H9 (cell line): Measurements from ENCODE around the gene SKIC2. TPM values are rescaled to one million over a fixed set of nuclear protein-coding genes. Genes with fewer than 3 reads are reported as not detected.
A peak's percentile ranks its signal among the peaks of the same experiment; 100 is the strongest.

Experiments
- DNase-seq: peaks from one replicate; pipeline ENCODE4 v3.0.0-alpha.2; 2017
- H2AFZ ChIP-seq: one replicate; pipeline ENCODE4 v1.6.1; 2013; ENCODE audit warnings: mild to moderate bottlenecking, low read length, control low read depth, moderate library complexity
- H2AK5ac ChIP-seq: 2 replicates; pipeline ENCODE4 v1.6.1; 2013; ENCODE audit warnings: low read length, control low read depth, mixed read lengths; ENCODE audit not compliant: insufficient read length
- H2BK120ac ChIP-seq: one replicate; pipeline ENCODE4 v1.6.1; 2013; ENCODE audit warnings: low read depth, mild to moderate bottlenecking, low read length, control low read depth, inconsistent platforms; ENCODE audit not compliant: poor library complexity, severe bottlenecking
- H2BK12ac ChIP-seq: 2 replicates; pipeline ENCODE4 v1.6.1; 2013; ENCODE audit warnings: low read length, control low read depth, mixed read lengths, low read depth; ENCODE audit not compliant: insufficient read length
- H2BK15ac ChIP-seq: 2 replicates; pipeline ENCODE4 v1.6.1; 2013; ENCODE audit warnings: low read depth, low read length, control low read depth
- H2BK20ac ChIP-seq: one replicate; pipeline ENCODE4 v1.6.1; 2013; ENCODE audit warnings: low read depth, mild to moderate bottlenecking, low read length, control low read depth, inconsistent platforms; ENCODE audit not compliant: poor library complexity, severe bottlenecking
- H2BK5ac ChIP-seq: 2 replicates; pipeline ENCODE4 v1.6.1; 2013; ENCODE audit warnings: low read length, control low read depth, mixed read lengths; ENCODE audit not compliant: insufficient read length
- H3K14ac ChIP-seq: 2 replicates; pipeline ENCODE4 v1.6.1; 2013; ENCODE audit warnings: low read length, control low read depth; ENCODE audit not compliant: insufficient read depth
- H3K18ac ChIP-seq: 2 replicates; pipeline ENCODE4 v1.6.1; 2013; ENCODE audit warnings: low read depth, mild to moderate bottlenecking, mixed read lengths, low read length, control low read depth; ENCODE audit not compliant: insufficient read length
- H3K23ac ChIP-seq: 2 replicates; pipeline ENCODE4 v1.6.1; 2013; ENCODE audit warnings: low read length, control low read depth, mixed read lengths, low read depth; ENCODE audit not compliant: insufficient read length
- H3K23me2 ChIP-seq: 2 replicates; pipeline ENCODE4 v1.6.1; 2013; ENCODE audit warnings: low read depth, mild to moderate bottlenecking, mixed read lengths, low read length, control low read depth; ENCODE audit not compliant: insufficient read length, poor library complexity, severe bottlenecking
- H3K27ac ChIP-seq: 2 replicates; pipeline ENCODE4 v1.5.1; 2013; ENCODE audit warnings: low read length, control low read depth, mixed read lengths, low read depth; ENCODE audit not compliant: insufficient read length
- H3K27me3 ChIP-seq: 2 replicates; pipeline ENCODE4 v1.6.1; 2013; ENCODE audit warnings: low read length, control low read depth, inconsistent platforms; ENCODE audit not compliant: insufficient read depth
- H3K4ac ChIP-seq: 2 replicates; pipeline ENCODE4 v1.6.1; 2013; ENCODE audit warnings: low read depth, mild to moderate bottlenecking, control low read depth, inconsistent platforms, low read length, moderate library complexity
- H3K4me1 ChIP-seq: 2 replicates; pipeline ENCODE4 v1.6.1; 2013; ENCODE audit warnings: low read length, control low read depth, inconsistent platforms; ENCODE audit not compliant: insufficient read depth
- H3K4me2 ChIP-seq: 2 replicates; pipeline ENCODE4 v1.6.1; 2013; ENCODE audit warnings: low read length, control low read depth, mixed read lengths; ENCODE audit not compliant: insufficient read length, insufficient read depth
- H3K56ac ChIP-seq: 2 replicates; pipeline ENCODE4 v1.6.1; 2013; ENCODE audit warnings: low read depth, mild to moderate bottlenecking, mixed read lengths, low read length, control low read depth; ENCODE audit not compliant: insufficient read length
- H3K79me1 ChIP-seq: 2 replicates; pipeline ENCODE4 v1.6.1; 2013; ENCODE audit warnings: low read depth, mild to moderate bottlenecking, moderate library complexity, low read length, control low read depth, inconsistent platforms; ENCODE audit not compliant: insufficient read depth, poor library complexity, severe bottlenecking
- H3K79me2 ChIP-seq: 2 replicates; pipeline ENCODE4 v1.6.1; 2013; ENCODE audit warnings: low read length, control low read depth, inconsistent platforms; ENCODE audit not compliant: insufficient read depth
- H3K9ac ChIP-seq: 2 replicates; pipeline ENCODE4 v1.6.1; 2013; ENCODE audit warnings: low read length, control low read depth, mixed read lengths; ENCODE audit not compliant: insufficient read length; ENCODE audit errors: extremely low read depth
- H3K9me3 ChIP-seq: one replicate; pipeline ENCODE4 v1.6.1; 2013; ENCODE audit warnings: low read depth, low read length, inconsistent platforms; ENCODE audit not compliant: control insufficient read depth
- H3T11ph ChIP-seq: one replicate; pipeline ENCODE4 v1.6.1; 2013; ENCODE audit warnings: mild to moderate bottlenecking, low read length, control low read depth, inconsistent platforms
- H4K20me1 ChIP-seq: one replicate; pipeline ENCODE4 v1.6.1; 2013; ENCODE audit not compliant: control insufficient read depth, insufficient read length, insufficient read depth
- H4K5ac ChIP-seq: 2 replicates; pipeline ENCODE4 v1.6.1; 2013; ENCODE audit warnings: low read depth, mild to moderate bottlenecking, mixed read lengths, low read length, control low read depth; ENCODE audit not compliant: insufficient read length
- H4K8ac ChIP-seq: replicated peaks from 2 replicates; pipeline ENCODE4 v1.6.1; 2013; ENCODE audit warnings: low read length, control low read depth, mixed read lengths, low read depth; ENCODE audit not compliant: insufficient read length
- H4K91ac ChIP-seq: 2 replicates; pipeline ENCODE4 v1.6.1; 2013; ENCODE audit warnings: low read depth, mild to moderate bottlenecking, moderate library complexity, mixed read lengths, low read length, control low read depth; ENCODE audit not compliant: insufficient read length
- H3K27ac Mint-ChIP-seq, 3 experiments: 2 replicates in 2 of 3; 3 replicates in 1 of 3; pipeline ENCODE4 v1.8.0; 2020 to 2021; ENCODE audit warnings: mixed read lengths in 3 of 3, mild to moderate bottlenecking in 1 of 3, moderate library complexity in 1 of 3
- H3K27me3 Mint-ChIP-seq: 2 replicates; pipeline ENCODE4 v1.8.0; 2021; ENCODE audit warnings: low read depth, mild to moderate bottlenecking, moderate library complexity, mixed read lengths
- H3K36me3 Mint-ChIP-seq, 3 experiments: 2 replicates in 2 of 3; 3 replicates in 1 of 3; pipeline ENCODE4 v1.8.0; 2020 to 2021; ENCODE audit warnings: low read depth in 3 of 3, mixed read lengths in 3 of 3; ENCODE audit not compliant: insufficient read depth in 1 of 3
- H3K4me1 Mint-ChIP-seq, 2 experiments: 2 replicates each; pipeline ENCODE4 v1.8.0; 2020; ENCODE audit warnings: mixed read lengths in 2 of 2
- H3K4me3 Mint-ChIP-seq, 2 experiments: 2 replicates in 1 of 2; 3 replicates in 1 of 2; pipeline ENCODE4 v1.8.0; 2020 to 2021; ENCODE audit warnings: mild to moderate bottlenecking in 2 of 2, mixed read lengths in 2 of 2, moderate library complexity in 1 of 2
- H3K9me3 Mint-ChIP-seq, 2 experiments: 2 replicates in 1 of 2; 3 replicates in 1 of 2; pipeline ENCODE4 v1.8.0; 2020; ENCODE audit warnings: mild to moderate bottlenecking in 2 of 2, mixed read lengths in 2 of 2, moderate library complexity in 1 of 2
- WGBS: extraction: QIAGEN DNeasy Blood & Tissue Kit; methylation state at CpG from one replicate; pipeline ENCODE4 v1.1.7; 2013; ENCODE audit warnings: missing lambda C conversion rate, low lambda C conversion rate, mixed read lengths; ENCODE audit not compliant: insufficient read length; ENCODE audit errors: extremely low coverage; 5-methylcytosine and 5-hydroxymethylcytosine counted together
- total RNA-seq: library from RNA; stranded (reverse); gene quantifications from 2 replicates; pipeline ENCODE4 v1.2.1, GENCODE V29; 2021
- TF ChIP-seq, protein P1 (sequence below): fragments of 200-600 bp; sonication (generic); conservative IDR thresholded peaks from 3 replicates; pipeline ENCODE4 v1.8.0; 2021; ENCODE audit warnings: antibody characterized with exemption, mild to moderate bottlenecking

The SKIC2 gene
- total RNA-seq, 1 experiment from 2014 or later = 86.2 TPM

DNA sequence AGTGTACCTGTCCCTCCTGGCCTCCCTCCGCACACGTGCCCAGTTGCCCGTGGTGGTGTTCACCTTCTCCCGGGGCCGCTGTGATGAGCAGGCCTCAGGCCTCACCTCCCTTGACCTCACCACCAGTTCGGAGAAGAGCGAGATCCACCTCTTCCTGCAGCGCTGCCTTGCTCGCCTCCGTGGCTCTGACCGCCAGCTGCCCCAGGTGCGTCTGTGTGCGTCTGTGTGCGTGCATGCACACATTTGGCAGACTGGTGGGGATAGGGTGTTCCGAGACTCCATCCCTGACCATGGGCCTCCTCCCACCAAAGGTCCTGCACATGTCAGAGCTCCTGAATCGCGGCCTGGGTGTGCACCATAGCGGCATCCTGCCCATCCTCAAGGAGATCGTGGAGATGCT, 4.9 kb downstream of the SKIC2 start:
- H3K36me3 Mint-ChIP-seq = peaks cover 38 to 84% (median 84%) of the 10 kb centered on the region in 3 experiments; a peak in 6 of 7 replicates

More for the DNA sequence above, 4.9 kb downstream of the SKIC2 start:
- H3K9me3 ChIP-seq = no peaks in the 10 kb centered on the region
- H3K79me2 ChIP-seq = no peaks in the 10 kb centered on the region
- H3K4me2 ChIP-seq = no peak overlapping the region
- no peak overlapping the region for H2BK12ac ChIP-seq
- H2BK15ac ChIP-seq = no peak overlapping the region
- H3K23ac ChIP-seq = no peak overlapping the region
- no peak overlapping the region for H3K14ac ChIP-seq
- TF ChIP-seq, protein P1, sequence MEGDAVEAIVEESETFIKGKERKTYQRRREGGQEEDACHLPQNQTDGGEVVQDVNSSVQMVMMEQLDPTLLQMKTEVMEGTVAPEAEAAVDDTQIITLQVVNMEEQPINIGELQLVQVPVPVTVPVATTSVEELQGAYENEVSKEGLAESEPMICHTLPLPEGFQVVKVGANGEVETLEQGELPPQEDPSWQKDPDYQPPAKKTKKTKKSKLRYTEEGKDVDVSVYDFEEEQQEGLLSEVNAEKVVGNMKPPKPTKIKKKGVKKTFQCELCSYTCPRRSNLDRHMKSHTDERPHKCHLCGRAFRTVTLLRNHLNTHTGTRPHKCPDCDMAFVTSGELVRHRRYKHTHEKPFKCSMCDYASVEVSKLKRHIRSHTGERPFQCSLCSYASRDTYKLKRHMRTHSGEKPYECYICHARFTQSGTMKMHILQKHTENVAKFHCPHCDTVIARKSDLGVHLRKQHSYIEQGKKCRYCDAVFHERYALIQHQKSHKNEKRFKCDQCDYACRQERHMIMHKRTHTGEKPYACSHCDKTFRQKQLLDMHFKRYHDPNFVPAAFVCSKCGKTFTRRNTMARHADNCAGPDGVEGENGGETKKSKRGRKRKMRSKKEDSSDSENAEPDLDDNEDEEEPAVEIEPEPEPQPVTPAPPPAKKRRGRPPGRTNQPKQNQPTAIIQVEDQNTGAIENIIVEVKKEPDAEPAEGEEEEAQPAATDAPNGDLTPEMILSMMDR = no peak
- no peak overlapping the region for H4K5ac ChIP-seq
- no peaks in the 10 kb centered on the region for H3K27me3 ChIP-seq
- Mint-ChIP-seq H3K4me1 (peaks cover 8 to 10% of the 10 kb centered on the region in 2 experiments), H3K27ac (peak overlapping the region in 1 of 3 experiments; percentile 20; a peak in 1 of 7 replicates), H3K4me3 (no peak overlapping the region), H3K27me3 (no peaks in the 10 kb centered on the region; the same call in 1 of the 2 replicates), H3K9me3 (no peaks in the 10 kb centered on the region; a peak in 1 of 5 replicates)
- no peak overlapping the region for H4K91ac ChIP-seq
- H2AK5ac ChIP-seq = no peak overlapping the region
- no peak overlapping the region for H2BK120ac ChIP-seq
- no peaks in the 10 kb centered on the region for H3K79me1 ChIP-seq
- no peak overlapping the region for H2AFZ ChIP-seq
- H2BK5ac ChIP-seq = no peak overlapping the region
- H2BK20ac ChIP-seq = no peak overlapping the region
- DNase-seq = no peak
- no peak overlapping the region for H4K8ac ChIP-seq
- peaks cover 5% of the 10 kb centered on the region for H3K23me2 ChIP-seq
- no peak overlapping the region for H3K27ac ChIP-seq
- H3K4me1 ChIP-seq = no peaks in the 10 kb centered on the region
- H3K18ac ChIP-seq = no peak overlapping the region
- no peaks in the 10 kb centered on the region for H4K20me1 ChIP-seq
- H3K9ac ChIP-seq = no peak overlapping the region
- no peak overlapping the region for H3K56ac ChIP-seq
- H3K4ac ChIP-seq = no peak overlapping the region
- H3T11ph ChIP-seq = no peak overlapping the region
- WGBS = no CpG with 5 or more reads among the region's 19 CpGs
